Neural cell (in vitro differentiated cells): ENCODE data around the gene ZFP69B. TPM values are rescaled to one million over a fixed set of nuclear protein-coding genes. Genes with fewer than 3 reads are reported as not detected.

ENCODE experiments used
- H2AFZ ChIP-seq: fragments of 200-600, 300-800 bp; sonication (generic), shearing (Covaris generic); 2 replicates; pipeline ENCODE4 v1.6.0; 2014; ENCODE audit warnings: low read depth, mild to moderate bottlenecking, antibody characterized with exemption, low read length, moderate library complexity
- H3F3A ChIP-seq: fragments of 200-600 bp; shearing (Covaris generic); 2 replicates; pipeline ENCODE4 v1.6.1; 2016; ENCODE audit warnings: mild to moderate bottlenecking, moderate library complexity, mixed read lengths, antibody characterized with exemption, low read length; ENCODE audit not compliant: insufficient read depth, poor library complexity, severe bottlenecking
- H3K27ac ChIP-seq: fragments of 200-600, 300-800 bp; sonication (generic), shearing (Covaris generic); 2 replicates; pipeline ENCODE4 v1.5.1; 2014; ENCODE audit warnings: mild to moderate bottlenecking, low read length, moderate library complexity
- H3K27me3 ChIP-seq: fragments of 300-800, 200-600 bp; sonication (generic), shearing (Covaris generic); 2 replicates; pipeline ENCODE4 v1.6.0; 2014; ENCODE audit warnings: mild to moderate bottlenecking, low read depth, low read length, moderate library complexity; ENCODE audit not compliant: insufficient read depth
- H3K36me3 ChIP-seq: fragments of 300-800, 200-600 bp; sonication (generic), shearing (Covaris generic); 2 replicates; pipeline ENCODE4 v1.5.1; 2014; ENCODE audit warnings: mild to moderate bottlenecking, antibody characterized with exemption, low read length, moderate library complexity; ENCODE audit not compliant: insufficient read depth
- H3K4me2 ChIP-seq: fragments of 300-800, 200-600 bp; sonication (generic), shearing (Covaris generic); 2 replicates; pipeline ENCODE4 v1.6.0; 2014; ENCODE audit warnings: mild to moderate bottlenecking, low read length
- H3K4me3 ChIP-seq: fragments of 300-800, 200-600 bp; sonication (generic), shearing (Covaris generic); 2 replicates; pipeline ENCODE4 v1.5.1; 2014; ENCODE audit warnings: mild to moderate bottlenecking, low read length, moderate library complexity
- H3K79me2 ChIP-seq: fragments of 200-600 bp; shearing (Covaris generic); replicated peaks from 2 replicates; pipeline ENCODE4 v1.6.0; 2014; ENCODE audit warnings: mild to moderate bottlenecking, low read length, moderate library complexity; ENCODE audit not compliant: insufficient read depth
- H3K9ac ChIP-seq: fragments of 300-800, 200-600 bp; sonication (generic), shearing (Covaris generic); 2 replicates; pipeline ENCODE4 v1.6.1; 2016; ENCODE audit warnings: mild to moderate bottlenecking, low read length, mixed read lengths
- H3K9me2 ChIP-seq: fragments of 200-600 bp; shearing (Covaris generic); 2 replicates; pipeline ENCODE4 v1.6.1; 2016; ENCODE audit warnings: mild to moderate bottlenecking, low read length, mixed read lengths; ENCODE audit not compliant: insufficient read depth
- H3K9me3 ChIP-seq: fragments of 200-600, 300-800 bp; sonication (generic), shearing (Covaris generic); 2 replicates; pipeline ENCODE4 v1.6.1; 2016; ENCODE audit warnings: mild to moderate bottlenecking, mixed run types, low read length, moderate library complexity, mixed read lengths
- H4K20me1 ChIP-seq: fragments of 200-600 bp; shearing (Covaris generic); 2 replicates; pipeline ENCODE4 v1.6.1; 2016; ENCODE audit warnings: mild to moderate bottlenecking, mixed run types; ENCODE audit not compliant: insufficient read depth
- CTCF ChIP-seq: fragments of 450-650 bp; IDR thresholded peaks from 2 replicates; pipeline ENCODE4 v1.5.1; 2014; ENCODE audit warnings: antibody characterized with exemption, mild to moderate bottlenecking, moderate library complexity; ENCODE audit not compliant: poor library complexity, severe bottlenecking
- EP300 ChIP-seq: fragments of 450-650 bp; conservative IDR thresholded peaks from 2 replicates; pipeline ENCODE4 v1.6.1; 2014; ENCODE audit warnings: antibody characterized with exemption, mild to moderate bottlenecking, moderate library complexity; ENCODE audit not compliant: poor library complexity, severe bottlenecking
- EZH2 ChIP-seq: fragments of 200-600, 300-800 bp; shearing (Covaris generic), sonication (generic); IDR thresholded peaks from 2 replicates; pipeline ENCODE4 v1.6.1; 2014; ENCODE audit warnings: antibody characterized with exemption, low read length, borderline replicate concordance, mild to moderate bottlenecking; ENCODE audit not compliant: insufficient read depth, poor library complexity, severe bottlenecking
- MXI1 ChIP-seq: fragments of 450-650 bp; conservative IDR thresholded peaks from 2 replicates; pipeline ENCODE4 v1.6.1; 2014; ENCODE audit warnings: antibody characterized with exemption, mild to moderate bottlenecking; ENCODE audit not compliant: poor library complexity, severe bottlenecking
- POLR2AphosphoS5 ChIP-seq: IDR thresholded peaks from 2 replicates; pipeline ENCODE4 v1.6.1; 2012
- RAD21 ChIP-seq: fragments of 450-650 bp; conservative IDR thresholded peaks from 2 replicates; pipeline ENCODE4 v1.6.1; 2014; ENCODE audit warnings: antibody characterized with exemption, mild to moderate bottlenecking, moderate library complexity
- REST ChIP-seq: IDR thresholded peaks from 2 replicates; pipeline ENCODE4 v1.6.1; 2012; ENCODE audit warnings: borderline replicate concordance
- SMC3 ChIP-seq: fragments of 450-650 bp; conservative IDR thresholded peaks from 2 replicates; pipeline ENCODE4 v1.6.1; 2014; ENCODE audit warnings: antibody characterized with exemption, mild to moderate bottlenecking, moderate library complexity; ENCODE audit not compliant: poor library complexity
- polyA plus RNA-seq: library from polyadenylated mRNA; depleted of rRNA; stranded (reverse); fragments of >200 nt; gene quantifications from 2 replicates; pipeline ENCODE4 v1.2.3, GENCODE V29; 2014

ZFP69B gene
- polyA plus RNA-seq, 1 donor from 2014 or later = 21.6 TPM

GRCh38 chr1:40438391-40439015 is 11.8 kb upstream of the ZFP69B start:
- Histone ChIP-seq H3K4me3 (no peak overlapping the region), H3K27ac (no peak overlapping the region), H3K9me3 (no peaks in the 10 kb centered on the region), H4K20me1 (no peaks in the 10 kb centered on the region), H3K27me3 (no peaks in the 10 kb centered on the region), H3K4me2 (no peak overlapping the region), H2AFZ (no peak overlapping the region), H3K9me2 (no peaks in the 10 kb centered on the region), H3K79me2 (no peaks in the 10 kb centered on the region), H3K9ac (no peak overlapping the region), H3K36me3 (no peaks in the 10 kb centered on the region), H3F3A (no peaks in the 10 kb centered on the region)
- TF ChIP-seq RAD21 (no peak), CTCF (peak; percentile 55)

- no peak overlapping the region for H3K9ac ChIP-seq
- H2AFZ ChIP-seq = no peak overlapping the region
- no peaks in the 10 kb centered on the region for H3K36me3 ChIP-seq
- no peaks in the 10 kb centered on the region for H3F3A ChIP-seq
- H3K4me3 ChIP-seq = no peak overlapping the region
- no peaks in the 10 kb centered on the region for H3K9me2 ChIP-seq
- no peak overlapping the region for H3K4me2 ChIP-seq
- H3K9me3 ChIP-seq = peaks cover 3% of the 10 kb centered on the region
- H3K27me3 ChIP-seq = no peaks in the 10 kb centered on the region
- no peaks in the 10 kb centered on the region for H4K20me1 ChIP-seq
- H3K79me2 ChIP-seq = no peaks in the 10 kb centered on the region
- no peak overlapping the region for H3K27ac ChIP-seq
- TF ChIP-seq POLR2AphosphoS5 (no peak), EP300 (no peak), REST (no peak), SMC3 (no peak), MXI1 (no peak), EZH2 (no peak)
Measured at GRCh38 chr1:40439247-40439646, 11.0 kb upstream of the ZFP69B start.
